Gastrocnemius medialis (tissue), 4 donors: ENCODE results near the gene SOCS3. TPM values are rescaled to one million over a fixed set of nuclear protein-coding genes. Genes with fewer than 3 reads are reported as not detected.

Source experiments
- ATAC-seq, 2 donors: fragments of 150-250 bp; one replicate each; pipeline ENCODE4 v1.9.1; 2016
- DNase-seq, 2 donors: peaks; one replicate each; pipeline ENCODE4 v3.0.0-alpha.2; 2019
- H3K27ac ChIP-seq, 4 donors: fragments of 200-600 bp; sonication (generic); 1 replicate in 1 of 4; 2 replicates in 3 of 4; pipeline ENCODE4 v1.5.1; 2016 to 2018; ENCODE audit warnings: mild to moderate bottlenecking in 2 of 4, moderate library complexity in 1 of 4
- H3K27me3 ChIP-seq, 3 donors: fragments of 200-600 bp; sonication (generic) in 2 of 3; 1 replicate in 1 of 3; 2 replicates in 2 of 3; pipeline versions ENCODE4 v1.5.1 to v1.6.0; 2016 to 2019; ENCODE audit warnings: mild to moderate bottlenecking in 1 of 3, moderate library complexity in 1 of 3
- H3K36me3 ChIP-seq, 2 donors: fragments of 200-600 bp; sonication (generic) in 1 of 2; one replicate each; pipeline ENCODE4 v1.5.1; 2017 to 2018
- H3K4me1 ChIP-seq, 2 donors: fragments of 200-600 bp; sonication (generic) in 1 of 2; one replicate each; pipeline ENCODE4 v1.5.1; 2016 to 2017; ENCODE audit warnings: mild to moderate bottlenecking in 2 of 2
- H3K4me3 ChIP-seq, 4 donors: fragments of 200-600 bp; sonication (generic) in 3 of 4; 1 replicate in 1 of 4; 2 replicates in 3 of 4; pipeline ENCODE4 v1.5.1; 2016 to 2019; ENCODE audit warnings: mild to moderate bottlenecking in 2 of 4
- H3K9me3 ChIP-seq, 3 donors: fragments of 200-600 bp; sonication (generic) in 2 of 3; 1 replicate in 1 of 3; 2 replicates in 2 of 3; pipeline ENCODE4 v1.5.1; 2016 to 2019
- POLR2A ChIP-seq, 2 donors: fragments of 450-650 bp; IDR thresholded peaks; one replicate each; pipeline ENCODE4 v1.6.1; 2017; ENCODE audit warnings: antibody characterized with exemption in 2 of 2, mild to moderate bottlenecking in 2 of 2, moderate library complexity in 2 of 2
- in situ Hi-C, 4 donors: fragments of 200-750 bp; cut with MboI; loops; one replicate each; pipeline versions ENCODE4 v1.15.0 to v1.8.0; 2017; ENCODE audit warnings: low sequenced_read_pairs in 4 of 4
- intact Hi-C: fragments of 100-400 bp; cut with DNase I; formaldehyde crosslinking; loops from one replicate; pipeline ENCODE4 v1.15.1; 2023; ENCODE audit warnings: low total_unique reads
- total RNA-seq, 4 donors: library from RNA; depleted of rRNA; stranded (reverse); fragments of >200 nt; gene quantifications; one replicate each; pipeline versions ENCODE4 v1.1.0 to v1.2.3, GENCODE V29; 2016
- TF ChIP-seq, protein P1 (sequence below), 5 experiments: fragments of 450-650 bp in 3 of 5; fragments of 200-600 bp in 2 of 5; sonication (generic) in 2 of 5; IDR thresholded peaks in 4 of 5; conservative IDR thresholded peaks in 1 of 5; 1 replicate in 4 of 5; 2 replicates in 1 of 5; pipeline ENCODE4 v1.5.1; 2016 to 2019; ENCODE audit warnings: antibody characterized with exemption in 5 of 5, mild to moderate bottlenecking in 3 of 5, moderate library complexity in 3 of 5

Gene SOCS3
- total RNA-seq, 4 donors from 2014 or later, result 4.5 to 44.2 (median 16.4) TPM

DNA sequence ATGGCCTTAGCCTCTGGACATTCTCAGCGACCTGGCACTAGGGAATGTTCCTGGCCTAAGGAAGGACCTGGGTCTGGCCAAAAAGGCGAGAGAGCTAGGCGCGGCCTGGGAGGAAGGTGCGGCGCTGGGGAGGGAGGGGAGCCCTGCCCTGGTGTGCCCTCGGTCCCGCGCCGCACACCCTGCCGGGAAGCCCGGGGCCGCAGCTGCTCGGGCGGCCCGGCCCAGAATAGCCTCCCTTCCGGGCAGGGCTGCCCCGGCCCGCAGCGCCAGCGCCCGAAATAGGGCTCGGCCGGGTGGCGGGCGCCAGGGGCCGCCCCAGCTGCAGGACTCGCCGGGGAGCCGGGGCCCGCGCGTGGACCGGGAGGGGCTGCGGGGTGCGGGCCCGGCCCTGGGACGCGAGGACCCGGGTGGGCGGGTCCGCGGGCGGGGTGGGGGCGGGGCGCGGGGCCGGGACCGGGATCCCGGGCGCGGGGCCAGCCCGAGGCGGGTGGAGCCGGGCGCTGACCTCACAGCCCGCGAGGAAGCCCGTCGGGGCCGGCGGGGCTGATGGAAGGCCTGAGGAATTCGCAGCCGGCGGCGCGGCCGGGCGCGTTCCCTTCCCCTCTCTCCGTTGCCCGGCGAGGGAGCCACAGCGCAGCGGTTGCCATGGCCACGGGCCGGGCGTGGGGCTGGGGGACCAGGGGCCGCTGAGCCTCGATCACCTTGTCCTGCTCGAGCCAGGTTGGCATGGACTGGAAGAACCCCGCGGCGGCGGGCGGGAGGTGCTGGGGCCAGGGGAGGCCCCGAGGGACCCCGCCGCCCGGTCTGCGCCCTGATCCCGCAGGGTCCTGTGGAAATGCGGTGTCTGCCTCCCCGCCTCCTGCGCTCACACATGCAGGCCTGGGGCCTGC lies 18.1 kb downstream of the SOCS3 start:
- Histone ChIP-seq H3K36me3 (no peaks in the 10 kb centered on the region), H3K27ac (peak overlapping the region; percentile 87 to 99 (median 95)), H3K9me3 (no peaks in the 10 kb centered on the region), H3K4me3 (peak overlapping the region; percentile 39 to 57 (median 51)), H3K27me3 (no peaks in the 10 kb centered on the region), H3K4me1 (peaks cover 51 to 52% of the 10 kb centered on the region in 2 donors)
- ATAC-seq (peak; percentile 39 to 45), DNase-seq (peak; percentile 69 to 84)
- intact Hi-C loops (no loop called here), in situ Hi-C loops (no loop called here)
- peak; percentile 43 to 63 for TF ChIP-seq POLR2A (IDR thresholded peaks at IDR 0.05)
- TF ChIP-seq, protein P1, sequence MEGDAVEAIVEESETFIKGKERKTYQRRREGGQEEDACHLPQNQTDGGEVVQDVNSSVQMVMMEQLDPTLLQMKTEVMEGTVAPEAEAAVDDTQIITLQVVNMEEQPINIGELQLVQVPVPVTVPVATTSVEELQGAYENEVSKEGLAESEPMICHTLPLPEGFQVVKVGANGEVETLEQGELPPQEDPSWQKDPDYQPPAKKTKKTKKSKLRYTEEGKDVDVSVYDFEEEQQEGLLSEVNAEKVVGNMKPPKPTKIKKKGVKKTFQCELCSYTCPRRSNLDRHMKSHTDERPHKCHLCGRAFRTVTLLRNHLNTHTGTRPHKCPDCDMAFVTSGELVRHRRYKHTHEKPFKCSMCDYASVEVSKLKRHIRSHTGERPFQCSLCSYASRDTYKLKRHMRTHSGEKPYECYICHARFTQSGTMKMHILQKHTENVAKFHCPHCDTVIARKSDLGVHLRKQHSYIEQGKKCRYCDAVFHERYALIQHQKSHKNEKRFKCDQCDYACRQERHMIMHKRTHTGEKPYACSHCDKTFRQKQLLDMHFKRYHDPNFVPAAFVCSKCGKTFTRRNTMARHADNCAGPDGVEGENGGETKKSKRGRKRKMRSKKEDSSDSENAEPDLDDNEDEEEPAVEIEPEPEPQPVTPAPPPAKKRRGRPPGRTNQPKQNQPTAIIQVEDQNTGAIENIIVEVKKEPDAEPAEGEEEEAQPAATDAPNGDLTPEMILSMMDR (IDR thresholded peaks at IDR 0.05 in 4 of 5, conservative IDR thresholded peaks at IDR 0.05 in 1 of 5), result peak in 2 of 5 experiments; percentile 10 to 29

- intact Hi-C loops, result no loop called here
- H3K9me3 ChIP-seq, result no peaks in the 10 kb centered on the region
- ATAC-seq (no peak), DNase-seq (no peak)
- TF ChIP-seq, protein P1 (IDR thresholded peaks at IDR 0.05 in 4 of 5, conservative IDR thresholded peaks at IDR 0.05 in 1 of 5), result no peak
- TF ChIP-seq POLR2A (IDR thresholded peaks at IDR 0.05), result no peak
- in situ Hi-C loops, result no loop called here
- H3K36me3 ChIP-seq, result no peaks in the 10 kb centered on the region
- H3K27me3 ChIP-seq, result no peaks in the 10 kb centered on the region
- H3K4me3 ChIP-seq, result no peak overlapping the region
- peaks cover 36 to 37% of the 10 kb centered on the region in 2 donors for H3K4me1 ChIP-seq
- H3K27ac ChIP-seq, result peak overlapping the region; percentile 87 to 99 (median 95)
These were observed 19.5 kb downstream of the SOCS3 start for GRCh38 chr17:78340183-78340955.

DNA sequence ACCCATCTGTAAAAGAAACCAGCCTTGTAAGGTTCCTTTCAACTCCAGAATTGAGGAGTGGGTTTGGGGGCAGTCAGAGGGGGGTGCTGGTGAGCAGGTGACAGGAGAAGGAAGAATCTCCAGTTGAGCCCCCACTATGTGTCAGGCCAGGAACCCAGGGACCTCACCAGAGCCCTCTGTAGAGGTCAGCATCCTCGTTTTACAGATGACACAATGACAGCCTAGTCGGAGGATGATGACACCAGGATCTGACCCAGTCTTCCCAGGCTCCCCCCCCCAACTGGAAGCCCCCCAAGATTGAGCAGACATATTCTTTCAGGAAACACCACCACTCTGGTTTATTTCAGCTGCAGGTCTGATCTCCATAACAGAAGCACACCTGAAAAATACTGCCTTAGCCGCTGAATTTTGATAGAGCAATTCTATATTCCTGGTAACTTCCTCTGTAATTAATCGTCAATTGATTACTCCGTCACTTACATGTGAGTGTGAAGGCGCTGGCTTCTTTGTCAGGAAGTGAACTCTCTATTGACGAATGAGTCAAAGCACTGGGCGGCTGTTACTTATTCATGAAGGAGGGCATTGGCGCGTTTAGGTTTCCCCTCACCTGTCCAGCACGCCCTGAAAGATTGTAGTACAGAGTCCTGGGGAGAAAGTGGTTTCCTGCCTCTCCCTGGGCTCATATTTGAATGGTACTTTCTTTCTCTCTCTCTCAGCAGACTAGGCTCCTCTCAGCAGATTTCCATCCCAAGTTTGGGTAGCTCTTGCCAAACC lies 21.2 kb downstream of the SOCS3 start:
- in situ Hi-C loops, result no loop called here
- H3K4me1 ChIP-seq, result peaks cover 20 to 22% of the 10 kb centered on the region in 2 donors

More for the DNA sequence above, 21.2 kb downstream of the SOCS3 start:
- intact Hi-C loops, result no loop called here
- Histone ChIP-seq H3K9me3 (no peaks in the 10 kb centered on the region), H3K27ac (no peak overlapping the region), H3K36me3 (no peaks in the 10 kb centered on the region), H3K4me3 (no peak overlapping the region), H3K27me3 (no peaks in the 10 kb centered on the region)
- no peak for ATAC-seq
- TF ChIP-seq, protein P1 (IDR thresholded peaks at IDR 0.05 in 4 of 5, conservative IDR thresholded peaks at IDR 0.05 in 1 of 5), result no peak
- TF ChIP-seq POLR2A (IDR thresholded peaks at IDR 0.05), result no peak
- no peak for DNase-seq
